Measurements from ENCODE around the gene PRC1. TPM values are rescaled to one million over a fixed set of nuclear protein-coding genes. Genes with fewer than 3 reads are reported as not detected.

The PRC1 gene
- total and polyA plus RNA-seq, 4 donors: 5.0 to 31.1 (median 7.9) TPM

DNA sequence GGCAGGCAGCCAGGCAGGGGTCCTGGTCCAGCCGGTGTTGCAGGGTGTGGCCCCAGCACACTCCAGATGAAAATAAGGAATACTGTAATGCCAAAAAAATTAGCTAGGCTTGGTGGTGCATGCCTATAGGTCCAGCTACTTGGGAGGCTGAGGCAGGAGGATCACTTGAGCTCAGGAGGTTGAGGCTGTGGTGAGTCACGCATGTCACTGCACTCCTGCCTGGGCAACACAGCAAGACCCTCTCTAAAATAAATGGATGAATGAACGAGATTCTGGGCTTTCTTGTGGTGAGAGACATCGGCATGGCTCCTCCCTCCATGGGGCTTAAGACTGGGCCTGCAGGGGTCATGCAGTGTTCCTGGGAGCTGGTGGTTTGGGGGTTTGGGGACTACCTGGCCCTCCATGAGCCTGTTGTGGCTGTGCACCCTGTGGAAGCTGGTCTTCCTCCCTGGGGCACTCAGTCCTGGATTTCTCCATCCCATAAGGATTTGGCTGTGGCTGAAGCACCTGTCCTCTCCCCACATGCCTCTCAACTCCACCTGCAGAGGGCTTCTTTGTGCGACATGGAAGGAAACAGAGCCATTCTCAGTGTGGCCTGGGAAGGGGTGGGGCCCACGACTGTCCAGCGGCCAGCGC, 47.3 kb downstream of the PRC1 start:
- Histone ChIP-seq H3K27ac (ENCODE audit: low read depth in 1 of 2, low read length in 1 of 2) (no peak overlapping the region), H3K36me3 (ENCODE audit: control insufficient read depth in 4 of 4, insufficient read depth in 4 of 4, low read length in 4 of 4) (peaks cover 20 to 74% (median 36%) of the 10 kb centered on the region in 4 donors), H3K27me3 (ENCODE audit: control insufficient read depth in 3 of 3, insufficient read depth in 3 of 3, low read length in 2 of 3) (no peaks in the 10 kb centered on the region), H3K4me1 (ENCODE audit: control insufficient read depth in 5 of 5, insufficient read depth in 5 of 5, low read length in 5 of 5) (no peaks in the 10 kb centered on the region), H3K4me3 (no peak overlapping the region), H3K9ac (ENCODE audit: insufficient read depth in 1 of 2, low read length in 2 of 2) (no peak overlapping the region), H3K9me3 (ENCODE audit: control insufficient read depth in 4 of 4, insufficient read depth in 3 of 4, low read length in 3 of 4) (no peaks in the 10 kb centered on the region)
- DNase-seq (no peak), ATAC-seq (ENCODE audit: insufficient read depth, low FRiP score) (no peak)
- WGBS, 2 donors: 85 to 91% methylated on average over 8 of the region's 8 CpGs
- TF ChIP-seq, protein P1, sequence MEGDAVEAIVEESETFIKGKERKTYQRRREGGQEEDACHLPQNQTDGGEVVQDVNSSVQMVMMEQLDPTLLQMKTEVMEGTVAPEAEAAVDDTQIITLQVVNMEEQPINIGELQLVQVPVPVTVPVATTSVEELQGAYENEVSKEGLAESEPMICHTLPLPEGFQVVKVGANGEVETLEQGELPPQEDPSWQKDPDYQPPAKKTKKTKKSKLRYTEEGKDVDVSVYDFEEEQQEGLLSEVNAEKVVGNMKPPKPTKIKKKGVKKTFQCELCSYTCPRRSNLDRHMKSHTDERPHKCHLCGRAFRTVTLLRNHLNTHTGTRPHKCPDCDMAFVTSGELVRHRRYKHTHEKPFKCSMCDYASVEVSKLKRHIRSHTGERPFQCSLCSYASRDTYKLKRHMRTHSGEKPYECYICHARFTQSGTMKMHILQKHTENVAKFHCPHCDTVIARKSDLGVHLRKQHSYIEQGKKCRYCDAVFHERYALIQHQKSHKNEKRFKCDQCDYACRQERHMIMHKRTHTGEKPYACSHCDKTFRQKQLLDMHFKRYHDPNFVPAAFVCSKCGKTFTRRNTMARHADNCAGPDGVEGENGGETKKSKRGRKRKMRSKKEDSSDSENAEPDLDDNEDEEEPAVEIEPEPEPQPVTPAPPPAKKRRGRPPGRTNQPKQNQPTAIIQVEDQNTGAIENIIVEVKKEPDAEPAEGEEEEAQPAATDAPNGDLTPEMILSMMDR (IDR thresholded peaks at IDR 0.05; ENCODE audit: control extremely low read depth, extremely low read depth): no peak

DNA sequence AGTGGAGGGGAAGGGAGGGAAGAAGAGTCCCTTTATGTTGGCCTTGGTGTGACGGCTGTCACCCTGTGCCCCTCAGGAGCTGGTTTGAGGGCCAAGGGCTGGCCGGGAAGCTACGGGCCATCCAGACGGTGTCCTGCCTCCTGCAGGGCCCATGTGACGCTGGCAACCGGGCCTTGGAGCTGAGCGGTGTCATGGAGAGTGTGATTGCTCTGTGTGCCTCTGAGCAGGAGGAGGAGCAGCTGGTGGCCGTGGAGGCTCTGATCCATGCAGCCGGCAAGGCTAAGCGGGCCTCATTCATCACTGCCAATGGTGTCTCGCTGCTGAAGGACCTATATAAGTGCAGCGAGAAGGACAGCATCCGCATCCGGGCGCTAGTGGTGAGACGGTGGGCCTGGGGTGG, 47.8 kb downstream of the PRC1 start:
- H3K9me3 ChIP-seq (ENCODE audit: control insufficient read depth in 4 of 4, insufficient read depth in 3 of 4, low read length in 3 of 4): no peaks in the 10 kb centered on the region
- TF ChIP-seq, protein P1 (IDR thresholded peaks at IDR 0.05; ENCODE audit: control extremely low read depth, extremely low read depth): no peak
- 92 to 96% methylated on average over 16 of the region's 16 CpGs for whole genome bisulfite sequencing, 2 donors
- H3K9ac ChIP-seq (ENCODE audit: insufficient read depth in 1 of 2, low read length in 2 of 2): no peak overlapping the region
- no peak overlapping the region for H3K27ac ChIP-seq (ENCODE audit: low read depth in 1 of 2, low read length in 1 of 2)
- ATAC-seq (ENCODE audit: insufficient read depth, low FRiP score): no peak
- H3K4me1 ChIP-seq (ENCODE audit: control insufficient read depth in 5 of 5, insufficient read depth in 5 of 5, low read length in 5 of 5): no peaks in the 10 kb centered on the region
- no peaks in the 10 kb centered on the region for H3K27me3 ChIP-seq (ENCODE audit: control insufficient read depth in 3 of 3, insufficient read depth in 3 of 3, low read length in 2 of 3)
- peaks cover 17 to 72% (median 33%) of the 10 kb centered on the region in 4 donors for H3K36me3 ChIP-seq (ENCODE audit: control insufficient read depth in 4 of 4, insufficient read depth in 4 of 4, low read length in 4 of 4)
- H3K4me3 ChIP-seq: no peak overlapping the region
- no peak for DNase-seq

DNA sequence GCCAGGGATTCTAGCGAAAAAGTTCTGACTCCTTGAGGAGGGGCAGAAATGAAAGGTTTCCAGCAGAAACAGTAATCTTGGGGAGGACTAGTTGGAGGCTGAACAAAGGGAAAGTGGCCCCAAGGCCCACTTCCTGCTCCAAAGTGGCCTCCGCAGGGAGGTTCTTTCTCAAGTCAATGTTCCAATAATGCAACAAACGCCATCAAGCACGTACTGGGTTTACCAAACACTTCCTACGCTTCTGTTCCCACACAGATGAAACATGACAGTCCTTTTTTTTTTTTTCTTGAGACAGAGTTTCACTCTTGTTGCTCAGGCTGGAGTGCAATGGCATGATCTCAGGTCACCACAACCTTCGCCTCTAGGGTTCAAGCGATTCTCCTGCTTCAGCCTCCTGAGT, 49.2 kb downstream of the PRC1 start:
- Histone ChIP-seq H3K36me3 (ENCODE audit: control insufficient read depth in 4 of 4, insufficient read depth in 4 of 4, low read length in 4 of 4) (peaks cover 21 to 74% (median 35%) of the 10 kb centered on the region in 4 donors), H3K9me3 (ENCODE audit: control insufficient read depth in 4 of 4, insufficient read depth in 3 of 4, low read length in 3 of 4) (no peaks in the 10 kb centered on the region), H3K9ac (ENCODE audit: insufficient read depth in 1 of 2, low read length in 2 of 2) (no peak overlapping the region), H3K27me3 (ENCODE audit: control insufficient read depth in 3 of 3, insufficient read depth in 3 of 3, low read length in 2 of 3) (no peaks in the 10 kb centered on the region), H3K4me3 (no peak overlapping the region), H3K27ac (ENCODE audit: low read depth in 1 of 2, low read length in 1 of 2) (no peak overlapping the region), H3K4me1 (ENCODE audit: control insufficient read depth in 5 of 5, insufficient read depth in 5 of 5, low read length in 5 of 5) (no peaks in the 10 kb centered on the region)
- DNase-seq (no peak), ATAC-seq (ENCODE audit: insufficient read depth, low FRiP score) (no peak)
- TF ChIP-seq, protein P1 (IDR thresholded peaks at IDR 0.05; ENCODE audit: control extremely low read depth, extremely low read depth): no peak
- 48 to 85% methylated on average over 7 of the region's 7 CpGs for WGBS, 2 donors
